Activated CD4-positive, alpha-beta T cell treated with anti-CD3 and anti-CD28 coated beads, Interleukin-2, amount 10 ng/mL, durations not matched to agents 24 days and 14 days (primary cell): ENCODE results near the gene ST3GAL6. TPM values are rescaled to one million over a fixed set of nuclear protein-coding genes. Genes with fewer than 3 reads are reported as not detected.

Experiments used
- DNase-seq: peaks from one replicate; pipeline ENCODE4 v3.0.0; 2022
- H3K27ac Mint-ChIP-seq: one replicate; pipeline ENCODE4 v1.8.0; 2022; ENCODE audit warnings: mild to moderate bottlenecking, mixed read lengths
- H3K27me3 Mint-ChIP-seq: one replicate; pipeline ENCODE4 v1.8.0; 2022; ENCODE audit warnings: mixed read lengths
- H3K36me3 Mint-ChIP-seq: one replicate; pipeline ENCODE4 v1.8.0; 2022; ENCODE audit warnings: low read depth, mild to moderate bottlenecking, mixed read lengths
- H3K4me1 Mint-ChIP-seq: one replicate; pipeline ENCODE4 v1.8.0; 2021; ENCODE audit warnings: mixed read lengths
- H3K4me3 Mint-ChIP-seq: one replicate; pipeline ENCODE4 v1.8.0; 2022; ENCODE audit warnings: mild to moderate bottlenecking, moderate library complexity, mixed read lengths
- H3K9me3 Mint-ChIP-seq: one replicate; pipeline ENCODE4 v1.8.0; 2021; ENCODE audit warnings: mixed read lengths
- intact Hi-C: fragments of 100-400 bp; cut with micrococcal nuclease; formaldehyde crosslinking; loops from one replicate; pipeline ENCODE4 v1.15.1; 2023
- total RNA-seq: library from RNA; stranded (reverse); gene quantifications from 2 replicates; pipeline ENCODE4 v1.2.3, GENCODE V29; 2022

Gene ST3GAL6
- total RNA-seq, 1 donor from 2014 or later = not detected

GRCh38 chr3:98775459-98776139, 12.5 kb downstream of the ST3GAL6 start:
- H3K27me3 Mint-ChIP-seq = peaks cover 10% of the 10 kb centered on the region
- intact Hi-C loops = no loop called here
- H3K36me3 Mint-ChIP-seq = no peaks in the 10 kb centered on the region
- H3K27ac Mint-ChIP-seq = no peak overlapping the region
- DNase-seq = no peak
- peaks cover 8% of the 10 kb centered on the region for H3K4me1 Mint-ChIP-seq
- H3K9me3 Mint-ChIP-seq = no peaks in the 10 kb centered on the region
- no peak overlapping the region for H3K4me3 Mint-ChIP-seq

- peaks cover 7% of the 10 kb centered on the region for H3K4me1 Mint-ChIP-seq
- H3K9me3 Mint-ChIP-seq = no peaks in the 10 kb centered on the region
- no peak overlapping the region for H3K27ac Mint-ChIP-seq
- no peak overlapping the region for H3K4me3 Mint-ChIP-seq
- H3K36me3 Mint-ChIP-seq = no peaks in the 10 kb centered on the region
- DNase-seq = no peak
- H3K27me3 Mint-ChIP-seq = peaks cover 8% of the 10 kb centered on the region
- intact Hi-C loops = no loop called here
Observed at GRCh38 chr3:98776140-98776493, 13.0 kb downstream of the ST3GAL6 start.

- no peaks in the 10 kb centered on the region for H3K9me3 Mint-ChIP-seq
- no peak overlapping the region for H3K27ac Mint-ChIP-seq
- intact Hi-C loops = no loop called here
- H3K36me3 Mint-ChIP-seq = no peaks in the 10 kb centered on the region
- DNase-seq = no peak
- H3K4me3 Mint-ChIP-seq = no peak overlapping the region
- H3K4me1 Mint-ChIP-seq = peaks cover 7% of the 10 kb centered on the region
- peaks cover 8% of the 10 kb centered on the region for H3K27me3 Mint-ChIP-seq
Observed at GRCh38 chr3:98777286-98777685, 14.1 kb downstream of the ST3GAL6 start.

- Mint-ChIP-seq H3K4me3 (no peak overlapping the region), H3K9me3 (no peaks in the 10 kb centered on the region), H3K27me3 (peaks cover 8% of the 10 kb centered on the region), H3K4me1 (peaks cover 7% of the 10 kb centered on the region), H3K27ac (no peak overlapping the region), H3K36me3 (no peaks in the 10 kb centered on the region)
- intact Hi-C loops = no loop called here
- no peak for DNase-seq
Observed at GRCh38 chr3:98777801-98778220, 14.7 kb downstream of the ST3GAL6 start.

- intact Hi-C loops = no loop called here
- no peak overlapping the region for H3K4me3 Mint-ChIP-seq
- H3K36me3 Mint-ChIP-seq = no peaks in the 10 kb centered on the region
- peaks cover 7% of the 10 kb centered on the region for H3K4me1 Mint-ChIP-seq
- no peaks in the 10 kb centered on the region for H3K9me3 Mint-ChIP-seq
- DNase-seq = no peak
- H3K27ac Mint-ChIP-seq = no peak overlapping the region
- H3K27me3 Mint-ChIP-seq = peaks cover 8% of the 10 kb centered on the region
Observed at GRCh38 chr3:98778383-98778782, 15.2 kb downstream of the ST3GAL6 start.

- Mint-ChIP-seq H3K9me3 (no peaks in the 10 kb centered on the region), H3K36me3 (no peaks in the 10 kb centered on the region), H3K4me1 (peaks cover 7% of the 10 kb centered on the region), H3K27ac (no peak overlapping the region), H3K4me3 (no peak overlapping the region), H3K27me3 (peaks cover 6% of the 10 kb centered on the region)
- intact Hi-C loops = no loop called here
- DNase-seq = peak; percentile 55
Observed at GRCh38 chr3:98778852-98779413, 15.8 kb downstream of the ST3GAL6 start.

- peaks cover 7% of the 10 kb centered on the region for H3K4me1 Mint-ChIP-seq
- intact Hi-C loops = no loop called here
- H3K27me3 Mint-ChIP-seq = peaks cover 6% of the 10 kb centered on the region
- H3K9me3 Mint-ChIP-seq = no peaks in the 10 kb centered on the region
- DNase-seq = no peak
- no peaks in the 10 kb centered on the region for H3K36me3 Mint-ChIP-seq
- H3K27ac Mint-ChIP-seq = no peak overlapping the region
- H3K4me3 Mint-ChIP-seq = no peak overlapping the region
Observed at GRCh38 chr3:98779541-98780335, 16.6 kb downstream of the ST3GAL6 start.

- no peak for DNase-seq
- peaks cover 6% of the 10 kb centered on the region for H3K27me3 Mint-ChIP-seq
- H3K4me3 Mint-ChIP-seq = no peak overlapping the region
- intact Hi-C loops = no loop called here
- H3K9me3 Mint-ChIP-seq = no peaks in the 10 kb centered on the region
- peaks cover 7% of the 10 kb centered on the region for H3K4me1 Mint-ChIP-seq
- no peaks in the 10 kb centered on the region for H3K36me3 Mint-ChIP-seq
- H3K27ac Mint-ChIP-seq = no peak overlapping the region
Observed at GRCh38 chr3:98780343-98780742, 17.2 kb downstream of the ST3GAL6 start.

- H3K9me3 Mint-ChIP-seq = no peaks in the 10 kb centered on the region
- no peak for DNase-seq
- no peak overlapping the region for H3K27ac Mint-ChIP-seq
- peaks cover 2% of the 10 kb centered on the region for H3K27me3 Mint-ChIP-seq
- no peaks in the 10 kb centered on the region for H3K36me3 Mint-ChIP-seq
- H3K4me1 Mint-ChIP-seq = peaks cover 16% of the 10 kb centered on the region
- no peak overlapping the region for H3K4me3 Mint-ChIP-seq
- intact Hi-C loops = no loop called here
Observed at GRCh38 chr3:98782824-98783500, 19.8 kb downstream of the ST3GAL6 start.

- H3K4me1 Mint-ChIP-seq = peaks cover 10% of the 10 kb centered on the region
- H3K27me3 Mint-ChIP-seq = peaks cover 4% of the 10 kb centered on the region
- H3K9me3 Mint-ChIP-seq = no peaks in the 10 kb centered on the region
- no peak overlapping the region for H3K27ac Mint-ChIP-seq
- no peak for DNase-seq
- no peaks in the 10 kb centered on the region for H3K36me3 Mint-ChIP-seq
- intact Hi-C loops = no loop called here
- H3K4me3 Mint-ChIP-seq = no peak overlapping the region
Observed at GRCh38 chr3:98784042-98784441, 20.9 kb downstream of the ST3GAL6 start.

GRCh38 chr3:98784666-98785600, 21.8 kb downstream of the ST3GAL6 start:
- no peak overlapping the region for H3K27ac Mint-ChIP-seq
- H3K9me3 Mint-ChIP-seq = no peaks in the 10 kb centered on the region
- no peak overlapping the region for H3K4me3 Mint-ChIP-seq
- DNase-seq = no peak
- intact Hi-C loops = no loop called here
- peaks cover 8% of the 10 kb centered on the region for H3K4me1 Mint-ChIP-seq
- no peaks in the 10 kb centered on the region for H3K36me3 Mint-ChIP-seq
- H3K27me3 Mint-ChIP-seq = peaks cover 9% of the 10 kb centered on the region

GRCh38 chr3:98786364-98787006, 23.3 kb downstream of the ST3GAL6 start:
- no peak overlapping the region for H3K4me3 Mint-ChIP-seq
- intact Hi-C loops = no loop called here
- peaks cover 13% of the 10 kb centered on the region for H3K27me3 Mint-ChIP-seq
- H3K4me1 Mint-ChIP-seq = peaks cover 8% of the 10 kb centered on the region
- H3K27ac Mint-ChIP-seq = no peak overlapping the region
- H3K9me3 Mint-ChIP-seq = no peaks in the 10 kb centered on the region
- H3K36me3 Mint-ChIP-seq = no peaks in the 10 kb centered on the region
- DNase-seq = no peak

- Mint-ChIP-seq H3K27ac (no peak overlapping the region), H3K4me1 (peaks cover 8% of the 10 kb centered on the region), H3K27me3 (peaks cover 16% of the 10 kb centered on the region), H3K36me3 (no peaks in the 10 kb centered on the region), H3K4me3 (no peak overlapping the region), H3K9me3 (no peaks in the 10 kb centered on the region)
- intact Hi-C loops = no loop called here
- no peak for DNase-seq
Observed at GRCh38 chr3:98787181-98787580, 24.0 kb downstream of the ST3GAL6 start.
